Measurements from ENCODE around the gene IL31RA.

IL31RA gene

GRCh38 chr5:55869847-55870246 is 18.7 kb downstream of the IL31RA start:
- H3K4me1 Mint-ChIP-seq: peaks cover 37% of the 10 kb centered on the region
- ATAC-seq (no peak), DNase-seq (no peak)
- peak overlapping the region; percentile 33 for H3K27ac Mint-ChIP-seq
- no peak overlapping the region for H3K4me3 Mint-ChIP-seq
- no peaks in the 10 kb centered on the region for H3K36me3 Mint-ChIP-seq (ENCODE audit: low read depth)
- no peaks in the 10 kb centered on the region for H3K27me3 Mint-ChIP-seq
- peaks cover 4% of the 10 kb centered on the region for H3K9me3 Mint-ChIP-seq

- H3K27ac Mint-ChIP-seq: no peak overlapping the region
- no peak for DNase-seq
- H3K4me1 Mint-ChIP-seq: peaks cover 17% of the 10 kb centered on the region
- peaks cover 2% of the 10 kb centered on the region for H3K36me3 Mint-ChIP-seq (ENCODE audit: low read depth)
- H3K4me3 Mint-ChIP-seq: no peak overlapping the region
- H3K9me3 Mint-ChIP-seq: peaks cover 9% of the 10 kb centered on the region
- no peak for ATAC-seq
- H3K27me3 Mint-ChIP-seq: peaks cover 4% of the 10 kb centered on the region
Observed at GRCh38 chr5:55873234-55873633, 22.1 kb downstream of the IL31RA start.

- Mint-ChIP-seq H3K4me3 (no peak overlapping the region), H3K4me1 (peaks cover 18% of the 10 kb centered on the region), H3K27me3 (peaks cover 5% of the 10 kb centered on the region), H3K9me3 (peaks cover 16% of the 10 kb centered on the region), H3K27ac (no peak overlapping the region), H3K36me3 (ENCODE audit: low read depth) (peaks cover 3% of the 10 kb centered on the region)
- DNase-seq: no peak
- no peak for ATAC-seq
Observed at GRCh38 chr5:55877655-55878054, 26.5 kb downstream of the IL31RA start.

- Mint-ChIP-seq H3K27me3 (peaks cover 11% of the 10 kb centered on the region), H3K27ac (peak overlapping the region; percentile 90), H3K4me3 (peak overlapping the region; percentile 40), H3K9me3 (peaks cover 16% of the 10 kb centered on the region), H3K36me3 (ENCODE audit: low read depth) (peaks cover 3% of the 10 kb centered on the region), H3K4me1 (peaks cover 22% of the 10 kb centered on the region)
- DNase-seq: no peak
- ATAC-seq: peak; percentile 99
Observed at GRCh38 chr5:55880453-55880852, 29.3 kb downstream of the IL31RA start.

- no peak overlapping the region for H3K27ac Mint-ChIP-seq
- H3K36me3 Mint-ChIP-seq (ENCODE audit: low read depth): no peaks in the 10 kb centered on the region
- peaks cover 9% of the 10 kb centered on the region for H3K27me3 Mint-ChIP-seq
- ATAC-seq (no peak), DNase-seq (no peak)
- peaks cover 16% of the 10 kb centered on the region for H3K4me1 Mint-ChIP-seq
- H3K9me3 Mint-ChIP-seq: peaks cover 3% of the 10 kb centered on the region
- H3K4me3 Mint-ChIP-seq: no peak overlapping the region
Observed at GRCh38 chr5:55885359-55885758, 34.2 kb downstream of the IL31RA start.

- H3K36me3 Mint-ChIP-seq (ENCODE audit: low read depth): no peaks in the 10 kb centered on the region
- DNase-seq: no peak
- peaks cover 4% of the 10 kb centered on the region for H3K4me1 Mint-ChIP-seq
- no peak for ATAC-seq
- no peak overlapping the region for H3K4me3 Mint-ChIP-seq
- no peaks in the 10 kb centered on the region for H3K9me3 Mint-ChIP-seq
- peaks cover 7% of the 10 kb centered on the region for H3K27me3 Mint-ChIP-seq
- H3K27ac Mint-ChIP-seq: peak overlapping the region; percentile 46
Observed at GRCh38 chr5:55888205-55888604, 37.0 kb downstream of the IL31RA start.

GRCh38 chr5:55892479-55892878 is 41.3 kb downstream of the IL31RA start:
- Mint-ChIP-seq H3K4me3 (no peak overlapping the region), H3K27ac (no peak overlapping the region), H3K27me3 (peaks cover 7% of the 10 kb centered on the region), H3K9me3 (no peaks in the 10 kb centered on the region), H3K4me1 (peaks cover 7% of the 10 kb centered on the region), H3K36me3 (ENCODE audit: low read depth) (no peaks in the 10 kb centered on the region)
- ATAC-seq (no peak), DNase-seq (no peak)

- no peak overlapping the region for H3K4me3 Mint-ChIP-seq
- H3K4me1 Mint-ChIP-seq: peaks cover 9% of the 10 kb centered on the region
- ATAC-seq (no peak), DNase-seq (no peak)
- no peaks in the 10 kb centered on the region for H3K36me3 Mint-ChIP-seq (ENCODE audit: low read depth)
- no peak overlapping the region for H3K27ac Mint-ChIP-seq
- H3K27me3 Mint-ChIP-seq: peaks cover 10% of the 10 kb centered on the region
- H3K9me3 Mint-ChIP-seq: no peaks in the 10 kb centered on the region
Observed at GRCh38 chr5:55894135-55894534, 43.0 kb downstream of the IL31RA start.

GRCh38 chr5:55895346-55895745 is 44.2 kb downstream of the IL31RA start:
- H3K27ac Mint-ChIP-seq: no peak overlapping the region
- H3K36me3 Mint-ChIP-seq (ENCODE audit: low read depth): no peaks in the 10 kb centered on the region
- no peaks in the 10 kb centered on the region for H3K9me3 Mint-ChIP-seq
- ATAC-seq (no peak), DNase-seq (no peak)
- peaks cover 22% of the 10 kb centered on the region for H3K4me1 Mint-ChIP-seq
- H3K27me3 Mint-ChIP-seq: peaks cover 13% of the 10 kb centered on the region
- no peak overlapping the region for H3K4me3 Mint-ChIP-seq

GRCh38 chr5:55896238-55896637 is 45.1 kb downstream of the IL31RA start:
- no peaks in the 10 kb centered on the region for H3K36me3 Mint-ChIP-seq (ENCODE audit: low read depth)
- H3K27ac Mint-ChIP-seq: no peak overlapping the region
- peaks cover 28% of the 10 kb centered on the region for H3K4me1 Mint-ChIP-seq
- peaks cover 15% of the 10 kb centered on the region for H3K27me3 Mint-ChIP-seq
- no peak for DNase-seq
- ATAC-seq: no peak
- no peaks in the 10 kb centered on the region for H3K9me3 Mint-ChIP-seq
- no peak overlapping the region for H3K4me3 Mint-ChIP-seq

GRCh38 chr5:55896663-55897062 is 45.5 kb downstream of the IL31RA start:
- no peak overlapping the region for H3K27ac Mint-ChIP-seq

GRCh38 chr5:55897206-55897894 is 46.2 kb downstream of the IL31RA start:
- DNase-seq (no peak), ATAC-seq (no peak)

More at GRCh38 chr5:55896663-55897062, 45.5 kb downstream of the IL31RA start:
- H3K4me3 Mint-ChIP-seq: no peak overlapping the region
- ATAC-seq (no peak), DNase-seq (no peak)
- H3K9me3 Mint-ChIP-seq: no peaks in the 10 kb centered on the region
- peaks cover 15% of the 10 kb centered on the region for H3K27me3 Mint-ChIP-seq
- no peaks in the 10 kb centered on the region for H3K36me3 Mint-ChIP-seq (ENCODE audit: low read depth)
- peaks cover 28% of the 10 kb centered on the region for H3K4me1 Mint-ChIP-seq

GRCh38 chr5:55897905-55898304 is 46.7 kb downstream of the IL31RA start:
- ATAC-seq (no peak), DNase-seq (peak; percentile 39)
- H3K36me3 Mint-ChIP-seq (ENCODE audit: low read depth): no peaks in the 10 kb centered on the region
- peaks cover 15% of the 10 kb centered on the region for H3K27me3 Mint-ChIP-seq
- no peak overlapping the region for H3K27ac Mint-ChIP-seq
- no peak overlapping the region for H3K4me3 Mint-ChIP-seq
- H3K4me1 Mint-ChIP-seq: peaks cover 33% of the 10 kb centered on the region
- no peaks in the 10 kb centered on the region for H3K9me3 Mint-ChIP-seq

More at GRCh38 chr5:55897206-55897894, 46.2 kb downstream of the IL31RA start:
- Mint-ChIP-seq H3K9me3 (no peaks in the 10 kb centered on the region), H3K4me1 (peaks cover 28% of the 10 kb centered on the region), H3K4me3 (no peak overlapping the region), H3K36me3 (ENCODE audit: low read depth) (no peaks in the 10 kb centered on the region), H3K27me3 (peaks cover 15% of the 10 kb centered on the region), H3K27ac (no peak overlapping the region)

GRCh38 chr5:55899344-55899743 is 48.2 kb downstream of the IL31RA start:
- ATAC-seq (no peak), DNase-seq (no peak)
- Mint-ChIP-seq H3K9me3 (no peaks in the 10 kb centered on the region), H3K27ac (no peak overlapping the region), H3K4me3 (no peak overlapping the region), H3K27me3 (peaks cover 17% of the 10 kb centered on the region), H3K36me3 (ENCODE audit: low read depth) (no peaks in the 10 kb centered on the region), H3K4me1 (peaks cover 47% of the 10 kb centered on the region)

GRCh38 chr5:55900068-55900467 is 48.9 kb downstream of the IL31RA start:
- no peaks in the 10 kb centered on the region for H3K36me3 Mint-ChIP-seq (ENCODE audit: low read depth)
- no peaks in the 10 kb centered on the region for H3K9me3 Mint-ChIP-seq
- no peak overlapping the region for H3K27ac Mint-ChIP-seq
- H3K4me3 Mint-ChIP-seq: no peak overlapping the region
- peaks cover 20% of the 10 kb centered on the region for H3K27me3 Mint-ChIP-seq
- DNase-seq (no peak), ATAC-seq (peak; percentile 48)
- H3K4me1 Mint-ChIP-seq: peaks cover 47% of the 10 kb centered on the region

- DNase-seq: no peak
- Mint-ChIP-seq H3K9me3 (no peaks in the 10 kb centered on the region), H3K4me1 (peaks cover 49% of the 10 kb centered on the region), H3K4me3 (no peak overlapping the region), H3K27me3 (peaks cover 25% of the 10 kb centered on the region), H3K27ac (no peak overlapping the region), H3K36me3 (ENCODE audit: low read depth) (no peaks in the 10 kb centered on the region)
- ATAC-seq: no peak
Observed at GRCh38 chr5:55900776-55901175, 49.6 kb downstream of the IL31RA start.
